Stimulated activated CD4-positive, alpha-beta T cell treated with anti-CD3 and anti-CD28 coated beads, TNF-alpha, amount 100 ng/mL, for 48 hours (primary cell): ENCODE measurements around the gene DGKE.

ENCODE experiments used
- DNase-seq, 3 donors: peaks; one replicate each; pipeline ENCODE4 v3.0.0-alpha.2; 2020; ENCODE audit warnings: low read depth in 3 of 3

The DGKE gene

DNA sequence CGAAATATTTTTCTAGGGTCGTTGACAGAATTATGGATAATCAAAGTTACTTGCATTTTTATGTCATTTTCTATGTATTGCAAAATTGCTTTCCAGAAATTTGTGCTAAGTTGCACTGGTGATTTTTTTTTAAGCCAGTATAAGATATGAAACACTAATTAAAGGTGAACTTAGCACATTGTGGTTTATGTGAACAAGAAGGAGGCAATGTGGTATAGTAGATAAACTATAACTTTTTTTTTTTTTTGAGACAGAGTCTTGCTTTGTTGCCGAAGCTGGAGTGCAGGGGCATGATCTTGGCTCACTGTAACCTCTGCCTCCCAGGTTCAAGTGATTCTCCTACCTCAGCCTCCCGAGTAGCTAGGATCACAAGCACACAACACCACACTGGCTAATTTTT is 13.2 kb downstream of the DGKE start:
- DNase-seq = no peak

DNA sequence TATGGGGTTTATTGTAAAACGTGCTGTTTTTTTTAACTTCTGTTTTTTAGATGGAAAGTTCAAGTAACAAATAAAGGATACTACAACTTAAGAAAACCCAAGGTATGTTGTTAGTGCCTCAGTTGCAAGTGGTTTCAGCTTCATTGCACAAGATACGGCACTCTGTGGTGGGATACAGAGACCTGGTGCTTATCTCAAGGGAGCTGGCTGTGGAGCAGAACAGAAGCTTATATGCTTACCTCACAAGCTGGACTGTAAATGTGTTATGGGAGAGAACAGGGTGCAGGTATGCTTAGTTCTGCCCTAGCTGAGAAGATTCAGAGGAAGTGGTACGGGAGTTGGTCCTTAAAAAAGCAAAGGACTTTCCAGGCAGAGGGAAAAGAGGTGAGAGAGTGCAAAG is 15.2 kb downstream of the DGKE start:
- no peak for DNase-seq

GRCh38 chr17:56850591-56850990 is 16.6 kb downstream of the DGKE start:
- DNase-seq = no peak

DNA sequence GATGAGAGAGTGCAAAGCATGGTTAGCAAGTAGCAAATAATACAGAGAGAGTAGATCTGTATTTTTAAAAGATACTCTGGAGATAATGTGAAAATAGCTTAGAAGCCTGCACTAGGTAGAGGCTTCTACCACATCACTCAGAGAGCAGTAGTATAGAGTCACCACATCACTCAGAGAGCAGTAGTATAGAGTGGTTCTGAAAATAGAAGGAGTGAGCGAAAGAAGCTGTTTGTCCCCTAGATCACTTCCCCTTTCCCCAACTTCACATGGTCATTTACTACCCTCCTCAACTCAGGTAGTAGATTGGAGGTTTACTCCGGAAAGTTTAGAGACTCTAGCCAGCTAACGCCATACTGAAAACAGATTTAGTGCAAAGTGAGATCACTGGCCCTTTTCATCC is 17.1 kb downstream of the DGKE start:
- no peak for DNase-seq

DNA sequence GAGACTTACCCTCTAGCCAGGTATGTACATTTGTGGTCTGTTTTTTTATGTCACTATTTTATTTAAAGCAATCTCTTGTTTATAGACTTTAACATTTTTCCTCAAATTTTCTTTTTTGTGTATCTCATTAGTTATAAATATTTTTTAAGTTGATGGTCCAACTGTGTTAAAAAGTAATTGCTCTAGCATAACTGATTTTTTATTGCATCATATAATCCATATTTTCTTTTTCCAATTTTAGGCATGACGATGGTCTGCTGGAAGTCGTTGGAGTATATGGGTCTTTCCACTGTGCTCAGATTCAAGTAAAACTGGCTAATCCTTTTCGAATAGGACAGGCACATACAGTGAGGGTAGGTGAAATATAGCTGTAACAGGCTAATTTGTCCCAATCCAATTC is 27.9 kb downstream of the DGKE start:
- no peak for DNase-seq

DNA sequence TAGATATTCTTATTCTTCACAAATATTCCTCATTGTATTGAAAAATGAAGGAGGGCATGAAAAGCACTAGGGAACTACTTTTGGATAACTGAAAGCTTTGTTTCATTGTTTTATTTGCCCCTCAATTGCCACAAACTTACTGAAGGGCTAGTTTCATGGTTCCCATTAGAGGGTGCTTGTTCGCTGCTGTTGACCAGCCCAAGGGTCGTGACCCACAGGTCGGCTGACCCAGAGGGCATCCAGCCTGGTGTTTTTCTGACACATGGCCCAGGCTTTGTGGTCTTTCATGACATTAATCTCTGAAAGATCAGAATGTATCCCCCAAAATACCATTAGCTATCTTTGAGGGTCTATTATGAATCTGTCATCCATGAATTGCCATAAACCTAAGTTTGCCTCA is 30.0 kb downstream of the DGKE start:
- no peak for DNase-seq

GRCh38 chr17:56866076-56866475 is 32.1 kb downstream of the DGKE start:
- DNase-seq = no peak

GRCh38 chr17:56866496-56866895 is 32.5 kb downstream of the DGKE start:
- DNase-seq = no peak

- DNase-seq = no peak
Observed at GRCh38 chr17:56867948-56868376, 34.0 kb downstream of the DGKE start.

DNA sequence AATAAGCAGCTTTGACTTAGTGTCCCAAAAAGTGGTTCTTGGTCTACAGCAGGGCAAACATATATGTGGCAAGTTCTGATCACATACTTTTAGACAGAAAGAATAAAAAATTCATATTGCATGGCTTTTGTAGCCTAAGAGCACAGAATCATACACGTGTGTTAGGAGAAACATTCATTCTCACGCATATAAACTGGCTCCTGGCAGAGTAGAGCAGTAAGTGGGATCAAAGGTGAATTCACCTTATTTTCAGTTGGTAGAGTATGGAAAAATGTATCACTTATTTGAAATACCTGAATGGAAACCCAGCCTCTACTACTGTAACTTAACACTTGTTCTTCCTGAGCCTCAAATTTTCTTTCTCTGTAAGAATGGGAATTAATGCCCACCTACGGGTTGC is 34.8 kb downstream of the DGKE start:
- DNase-seq = no peak

- DNase-seq = no peak
Observed at GRCh38 chr17:56870081-56870651, 36.2 kb downstream of the DGKE start.

DNA sequence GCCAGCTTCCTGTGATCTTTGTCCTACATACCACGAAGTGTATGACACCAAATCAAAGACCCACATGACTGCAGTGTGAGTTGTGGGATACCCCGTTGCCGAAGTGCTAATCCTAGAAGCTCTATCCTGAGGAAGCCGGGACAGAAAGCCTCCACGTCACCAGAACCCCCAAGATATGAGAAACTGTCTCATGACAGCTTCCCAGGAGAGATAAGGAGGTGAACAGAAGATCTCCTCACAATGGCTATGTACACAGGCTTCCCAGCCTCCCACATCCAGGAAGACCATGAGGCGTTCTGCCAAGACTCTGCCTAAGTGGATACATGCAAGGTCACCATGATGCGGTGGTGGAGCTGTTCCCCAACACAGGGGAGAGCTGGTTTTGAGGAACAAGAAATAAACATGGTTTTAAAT is 42.8 kb downstream of the DGKE start:
- no peak for DNase-seq

GRCh38 chr17:56879280-56879679 is 45.3 kb downstream of the DGKE start:
- no peak for DNase-seq

DNA sequence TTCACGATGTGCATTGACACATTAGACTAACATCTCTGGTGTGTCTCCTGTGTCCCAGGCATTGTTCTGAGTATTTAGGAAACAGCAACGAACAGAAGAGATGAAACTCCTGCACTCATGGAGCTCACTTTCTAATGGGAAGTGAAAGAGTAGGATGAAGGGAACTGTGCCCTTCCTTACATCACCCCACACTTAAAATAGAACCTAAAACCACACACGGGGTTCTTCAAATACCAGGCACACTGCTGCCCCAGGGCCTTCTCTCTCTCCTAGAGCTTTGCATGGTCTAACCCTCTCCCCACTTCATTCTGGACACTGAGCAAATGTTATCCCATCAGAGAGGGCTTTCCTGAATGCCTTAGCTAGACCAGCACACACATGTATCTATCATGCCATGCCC is 46.2 kb downstream of the DGKE start:
- no peak for DNase-seq

DNA sequence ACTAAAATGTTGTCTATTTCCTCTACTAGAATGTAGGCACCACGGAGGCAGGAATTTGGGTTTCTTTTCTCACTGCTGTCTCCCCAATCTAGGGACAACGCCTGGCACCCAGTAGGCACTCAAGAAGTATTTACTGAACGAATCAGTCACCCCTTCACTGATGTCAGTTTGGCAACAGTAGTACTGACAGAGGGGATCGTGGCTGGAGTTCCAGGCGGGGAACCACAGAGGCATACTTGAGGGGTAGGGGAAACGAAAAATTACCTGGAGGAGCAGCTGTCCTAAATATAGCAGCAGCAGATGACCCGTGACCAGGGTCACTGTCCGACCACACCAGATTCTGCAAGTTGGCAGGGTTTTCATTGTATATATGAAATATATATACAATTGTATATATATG is 46.6 kb downstream of the DGKE start:
- no peak for DNase-seq

GRCh38 chr17:56881685-56882295 is 47.8 kb downstream of the DGKE start:
- no peak for DNase-seq

DNA sequence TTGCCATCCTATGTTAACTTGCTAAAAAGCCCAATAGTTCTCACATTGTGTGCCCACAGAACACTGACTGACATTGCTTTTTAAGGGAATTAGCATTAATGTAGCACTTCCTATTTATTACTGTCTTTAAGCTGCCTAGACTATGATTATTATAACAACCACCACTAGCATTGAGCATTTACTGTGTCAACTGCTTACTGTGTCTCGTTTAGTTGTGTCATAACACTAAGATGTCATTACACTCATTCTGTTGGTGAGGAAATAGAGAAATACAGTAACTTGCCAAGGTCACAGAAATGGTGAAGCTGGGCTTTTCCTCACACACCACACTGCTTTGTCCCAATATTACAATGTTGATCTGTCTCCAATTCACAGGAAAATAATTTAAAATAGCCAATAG is 49.7 kb downstream of the DGKE start:
- DNase-seq = no peak

DNA sequence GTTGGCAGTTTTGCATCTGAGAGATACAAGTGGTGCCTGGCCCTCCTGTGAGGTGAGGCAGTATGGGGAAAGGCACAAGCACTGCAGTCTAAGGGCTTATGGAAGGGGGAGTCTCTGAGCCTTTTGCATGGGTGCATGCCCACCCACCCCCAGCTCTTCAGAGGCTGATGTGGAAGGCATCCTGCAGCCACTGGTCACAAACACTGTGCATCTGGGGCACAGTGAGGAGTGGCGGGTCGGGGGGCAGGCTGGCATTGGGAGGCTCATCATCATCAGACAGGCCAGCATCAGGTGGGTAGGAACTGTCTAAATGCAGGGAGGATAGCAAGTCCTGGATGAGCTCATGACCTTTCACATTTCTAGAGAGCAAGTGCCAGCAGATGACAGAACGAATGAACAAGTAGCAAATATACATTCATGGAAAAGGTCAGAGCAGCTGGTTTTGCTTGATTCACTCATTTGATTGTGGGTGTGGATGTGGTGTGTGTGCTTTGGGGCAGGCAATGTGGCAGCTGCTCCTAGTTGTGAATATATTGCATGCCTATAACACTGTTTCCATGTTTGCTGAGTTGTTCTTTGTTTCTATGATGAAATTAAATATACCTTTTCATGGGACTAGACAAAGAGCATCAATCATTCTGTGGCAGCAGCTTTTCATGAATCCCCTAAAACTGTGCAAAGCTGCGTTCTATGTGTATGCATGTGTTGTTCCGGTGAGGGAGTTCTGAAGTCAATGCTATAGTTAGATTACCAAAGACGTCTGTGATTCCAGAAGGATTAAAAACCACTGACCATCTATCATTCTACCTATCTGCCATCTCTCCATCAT is 50.7 kb downstream of the DGKE start:
- no peak for DNase-seq

GRCh38 chr17:56885312-56885657 is 51.3 kb downstream of the DGKE start:
- no peak for DNase-seq

DNA sequence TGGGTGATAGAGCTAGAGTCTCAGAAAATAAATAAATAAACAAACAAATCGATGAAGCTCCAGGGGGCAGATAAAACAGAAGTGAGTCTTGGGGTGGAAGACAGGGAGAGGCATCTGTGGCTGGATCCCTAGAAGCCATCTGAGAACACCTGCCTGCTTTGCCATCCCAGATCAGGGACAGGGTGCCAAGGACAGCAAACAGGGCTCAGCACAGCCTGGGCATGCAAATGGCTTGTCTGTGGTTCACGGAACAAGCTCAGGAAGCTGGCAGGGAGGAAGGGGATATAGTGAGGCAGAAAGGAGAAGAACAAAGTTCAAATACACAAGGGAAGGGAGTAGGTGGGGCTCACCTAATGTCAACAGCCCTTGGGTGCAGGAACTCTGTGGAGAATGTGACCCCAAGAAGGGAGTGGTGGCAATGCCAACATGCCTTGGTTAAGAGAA is 52.4 kb downstream of the DGKE start:
- no peak for DNase-seq

DNA sequence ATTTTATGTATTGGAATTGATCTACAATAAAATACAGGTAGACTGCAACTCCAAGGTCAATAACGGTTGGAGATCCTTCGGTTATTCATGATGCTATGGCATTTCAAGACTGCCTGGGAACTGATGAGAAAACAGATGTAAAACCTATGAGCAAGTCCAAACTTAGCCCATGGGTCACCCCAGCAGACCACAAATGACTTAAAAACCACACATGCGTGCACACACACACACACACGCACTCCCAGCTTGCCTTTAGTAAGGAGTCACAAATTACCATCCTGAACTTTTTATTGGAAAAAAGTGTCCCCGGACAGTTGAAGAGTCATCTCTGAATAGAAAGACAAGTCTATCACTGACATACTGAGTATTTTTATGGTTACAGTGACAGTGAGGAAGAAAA is 53.2 kb downstream of the DGKE start:
- DNase-seq = no peak

- DNase-seq = no peak
Observed at GRCh38 chr17:56887552-56888467, 53.9 kb downstream of the DGKE start.
